Pancreas (tissue), 10 donors: ENCODE results near the gene LTB. TPM values are rescaled to one million over a fixed set of nuclear protein-coding genes. Genes with fewer than 3 reads are reported as not detected.

Experiments used
- ATAC-seq, 4 donors: fragments of 200-7000 bp; cut with Tn5 transposase; one replicate each; pipeline versions ENCODE4 v1.8.0 to v1.9.1; 2020; ENCODE audit warnings: mild to moderate bottlenecking in 4 of 4, moderate library complexity in 4 of 4
- DNase-seq, 6 donors: peaks; one replicate each; pipeline ENCODE4 v3.0.0-alpha.2; 2020
- FAIRE-seq: peaks from 2 replicates; lab custom pipeline; 2012; peaks lifted over from hg19 to GRCh38; lab: Jason Lieb, UNC
- H3K27ac ChIP-seq, 4 donors: fragments of 200-600 bp; sonication (generic); 1 replicate in 3 of 4; 2 replicates in 1 of 4; pipeline versions ENCODE4 v1.5.0 to v1.8.0; 2020
- H3K27me3 ChIP-seq, 4 donors: fragments of 200-600 bp; one replicate each; pipeline ENCODE4 v1.8.0; 2021
- H3K36me3 ChIP-seq, 3 donors: fragments of 200-600 bp; sonication (generic) in 1 of 3; one replicate each; pipeline versions ENCODE4 v1.5.0 to v1.8.0; 2020 to 2021
- H3K4me1 ChIP-seq, 3 donors: fragments of 200-600 bp; one replicate each; pipeline ENCODE4 v1.8.0; 2021
- H3K4me3 ChIP-seq, 4 donors: fragments of 200-600 bp; sonication (generic) in 2 of 4; one replicate each; pipeline versions ENCODE4 v1.5.0 to v1.8.0; 2020 to 2021
- H3K9me3 ChIP-seq, 4 donors: fragments of 200-600 bp; one replicate each; pipeline ENCODE4 v1.8.0; 2021
- CTCF ChIP-seq, 4 donors: fragments of 200-600 bp; sonication (generic) in 3 of 4; IDR thresholded peaks; one replicate each; pipeline versions ENCODE4 v1.5.0 to v1.8.0; 2021; ENCODE audit warnings: antibody characterized with exemption in 4 of 4
- WGBS, 2 donors: extraction: QIAGEN DNeasy Blood & Tissue Kit; methylation state at CpG; one replicate each; pipeline ENCODE4 v1.1.7; 2013; 5-methylcytosine and 5-hydroxymethylcytosine counted together
- intact Hi-C, 3 donors: fragments of 100-400 bp; cut with DNase I; formaldehyde crosslinking; loops; one replicate each; pipeline versions ENCODE4 v1.11.1 to v1.14.2; 2022
- polyA plus RNA-seq, 2 donors: library from polyadenylated mRNA; stranded (reverse); fragments of 200-250 nt; gene quantifications; one replicate each; pipeline ENCODE4 v1.2.3, GENCODE V29; 2013
- total RNA-seq, 6 donors: library from RNA; stranded (reverse); fragmentation: NEBNext Ultra II Directional in 4 of 6; extraction: Animal tissue kit (Norgen Biotek cat#: 25700) in 4 of 6; gene quantifications; one replicate each; pipeline versions ENCODE4 v1.2.1 to v1.2.4, GENCODE V29; 2021 to 2023
- donor health status: healthy with polysubstance abuse.
- donor health status: DM: no; HTN: no; CAD: no; lungs with moderate emphysema.
- donor health status: DM: no; HTN: no; CAD: no.
- donor health status: control.
- donor health status: control.
- donor health status: Bipolar disorder and iron deficiency.
- donor health status: DM: yes; HTN: yes; CAD: no.
- donor health status: DM: no; HTN: no; CAD: no.
- donor health status: DM: no; HTN: no; CAD: no.
- donor health status: DM: yes; HTN: yes; CAD: no.

The LTB gene
- total and polyA plus RNA-seq, 8 donors = 0.71 to 19.4 (median 2.1) TPM

GRCh38 chr6:31629014-31629413, 46.8 kb upstream of the LTB start:
- DNase-seq = no peak
- no peaks in the 10 kb centered on the region for H3K9me3 ChIP-seq
- H3K27me3 ChIP-seq = no peaks in the 10 kb centered on the region
- no peak overlapping the region for H3K27ac ChIP-seq
- no peak overlapping the region for H3K4me3 ChIP-seq
- WGBS, 2 donors = 91 to 95% methylated on average over 7 of the region's 7 CpGs
- no peak for FAIRE-seq
- H3K4me1 ChIP-seq = no peaks in the 10 kb centered on the region
- no peak for ATAC-seq
- peaks cover 25 to 83% (median 74%) of the 10 kb centered on the region in 3 donors for H3K36me3 ChIP-seq
- intact Hi-C loops = no loop called here
- TF ChIP-seq CTCF (IDR thresholded peaks at IDR 0.05) = no peak

GRCh38 chr6:31627690-31628287, 45.6 kb upstream of the LTB start:
- FAIRE-seq (no peak), DNase-seq (no peak), ATAC-seq (no peak)
- peaks cover 25 to 81% (median 74%) of the 10 kb centered on the region in 3 donors for H3K36me3 ChIP-seq
- no peak for TF ChIP-seq CTCF (IDR thresholded peaks at IDR 0.05)
- H3K27ac ChIP-seq = no peak overlapping the region
- no peaks in the 10 kb centered on the region for H3K4me1 ChIP-seq
- H3K4me3 ChIP-seq = no peak overlapping the region
- no peaks in the 10 kb centered on the region for H3K27me3 ChIP-seq
- intact Hi-C loops = no loop called here
- no peaks in the 10 kb centered on the region for H3K9me3 ChIP-seq
- WGBS, 2 donors = 93 to 97% methylated on average over 19 of the region's 19 CpGs

- TF ChIP-seq CTCF (IDR thresholded peaks at IDR 0.05) = no peak
- FAIRE-seq (no peak), DNase-seq (no peak), ATAC-seq (no peak)
- no peak overlapping the region for H3K4me3 ChIP-seq
- intact Hi-C loops = no loop called here
- H3K27ac ChIP-seq = no peak overlapping the region
- H3K36me3 ChIP-seq = peaks cover 25 to 80% (median 71%) of the 10 kb centered on the region in 3 donors
- no peaks in the 10 kb centered on the region for H3K9me3 ChIP-seq
- H3K27me3 ChIP-seq = no peaks in the 10 kb centered on the region
- WGBS, 2 donors = 94 to 96% methylated on average over 10 of the region's 10 CpGs
- peaks cover 3 to 6% (median 4%) of the 10 kb centered on the region in 3 donors for H3K4me1 ChIP-seq
These were observed 44.7 kb upstream of the LTB start for GRCh38 chr6:31626952-31627351.

GRCh38 chr6:31624070-31624469, 41.8 kb upstream of the LTB start:
- Histone ChIP-seq H3K9me3 (no peaks in the 10 kb centered on the region), H3K27me3 (no peaks in the 10 kb centered on the region), H3K36me3 (peaks cover 22 to 51% (median 48%) of the 10 kb centered on the region in 3 donors), H3K27ac (no peak overlapping the region), H3K4me1 (peaks cover 4 to 8% (median 4%) of the 10 kb centered on the region in 3 donors), H3K4me3 (no peak overlapping the region)
- intact Hi-C loops = no loop called here
- DNase-seq (no peak), ATAC-seq (no peak), FAIRE-seq (no peak)
- WGBS, 2 donors = 86 to 92% methylated on average over 10 of the region's 10 CpGs
- no peak for TF ChIP-seq CTCF (IDR thresholded peaks at IDR 0.05)

GRCh38 chr6:31622684-31623091, 40.5 kb upstream of the LTB start:
- FAIRE-seq (no peak), ATAC-seq (no peak), DNase-seq (peak in 1 of 6 donors; percentile 42)
- Histone ChIP-seq H3K4me1 (peaks cover 4 to 8% (median 4%) of the 10 kb centered on the region in 3 donors), H3K27me3 (no peaks in the 10 kb centered on the region), H3K4me3 (peak overlapping the region in 1 of 4 donors; percentile 78), H3K36me3 (peaks cover 19 to 37% (median 36%) of the 10 kb centered on the region in 3 donors), H3K9me3 (no peaks in the 10 kb centered on the region), H3K27ac (peak overlapping the region in 1 of 4 donors; percentile 91)
- WGBS, 2 donors = 19 to 31% methylated on average over 10 of the region's 10 CpGs
- intact Hi-C loops = no loop called here
- no peak for TF ChIP-seq CTCF (IDR thresholded peaks at IDR 0.05)
